Left ventricle myocardium superior (tissue), 1 donor: ENCODE results near the gene ARL14. TPM values are rescaled to one million over a fixed set of nuclear protein-coding genes. Genes with fewer than 3 reads are reported as not detected.

ENCODE experiments used
- ATAC-seq: fragments of 200-7000 bp; cut with Tn5 transposase; one replicate; pipeline ENCODE4 v1.9.1; 2020; ENCODE audit warnings: mild to moderate bottlenecking, moderate library complexity
- DNase-seq: peaks from one replicate; pipeline ENCODE4 v3.0.0-alpha.2; 2020
- intact Hi-C: fragments of 100-400 bp; cut with micrococcal nuclease; formaldehyde crosslinking; loops from one replicate; pipeline ENCODE4 v1.11.0; 2022
- total RNA-seq: library from RNA; stranded (reverse); fragmentation: NEBNext Ultra II Directional; extraction: Animal tissue kit (Norgen Biotek cat#: 25700); gene quantifications from one replicate; pipeline ENCODE4 v1.2.1, GENCODE V29; 2021
- donor health status: DM: no; HTN: yes; CAD: no; lungs with severe emphysema.

Gene ARL14
- total RNA-seq, 1 donor from 2014 or later = not detected

DNA sequence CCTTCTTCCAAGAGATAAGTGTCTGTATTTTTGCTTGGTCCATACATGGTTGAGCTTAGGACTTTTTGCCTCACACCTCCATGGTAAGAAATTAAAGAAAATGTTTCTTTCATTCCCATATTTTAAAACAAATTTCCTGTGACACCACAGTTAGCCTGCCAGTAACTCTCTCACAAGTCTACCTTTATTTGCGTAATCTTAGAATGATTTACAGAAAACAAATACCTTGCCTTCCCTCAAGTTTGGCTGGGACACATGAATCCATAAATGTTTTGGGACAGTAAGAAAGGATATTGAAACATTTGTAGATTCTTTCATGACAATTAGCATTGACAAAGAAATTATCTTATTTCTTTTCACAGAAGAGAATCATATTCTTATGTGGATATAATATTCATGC, 3.8 kb upstream of the ARL14 start:
- ATAC-seq = no peak
- no peak for DNase-seq
- intact Hi-C loops = no loop called here

DNA sequence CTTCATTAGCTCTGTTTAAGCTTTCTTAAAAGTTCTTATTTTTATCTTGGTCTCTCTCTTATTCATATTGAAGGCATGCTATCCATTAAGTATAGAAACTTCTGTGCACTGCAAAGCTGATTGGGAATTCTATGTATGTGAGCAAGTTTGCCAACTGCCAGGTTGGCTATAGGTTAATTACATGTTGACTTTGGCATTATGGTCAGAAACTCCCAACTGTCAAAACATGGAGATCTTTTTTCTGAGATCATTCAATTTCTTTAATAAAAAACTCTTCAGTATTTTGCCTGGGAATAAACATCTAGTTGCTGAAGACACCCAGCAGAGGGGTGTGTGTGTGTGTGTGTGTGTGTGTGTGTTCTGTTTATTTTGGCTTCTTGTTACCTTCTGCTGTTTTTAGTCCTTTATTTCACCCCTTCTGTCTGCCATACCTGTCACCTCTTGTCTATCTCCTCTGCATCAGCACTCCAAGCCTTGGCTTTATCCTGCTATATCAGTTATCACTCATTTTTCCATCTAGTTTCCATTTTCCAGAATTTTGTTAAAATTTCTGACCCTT, 1.3 kb upstream of the ARL14 start:
- DNase-seq (no peak), ATAC-seq (no peak)
- intact Hi-C loops = no loop called here

DNA sequence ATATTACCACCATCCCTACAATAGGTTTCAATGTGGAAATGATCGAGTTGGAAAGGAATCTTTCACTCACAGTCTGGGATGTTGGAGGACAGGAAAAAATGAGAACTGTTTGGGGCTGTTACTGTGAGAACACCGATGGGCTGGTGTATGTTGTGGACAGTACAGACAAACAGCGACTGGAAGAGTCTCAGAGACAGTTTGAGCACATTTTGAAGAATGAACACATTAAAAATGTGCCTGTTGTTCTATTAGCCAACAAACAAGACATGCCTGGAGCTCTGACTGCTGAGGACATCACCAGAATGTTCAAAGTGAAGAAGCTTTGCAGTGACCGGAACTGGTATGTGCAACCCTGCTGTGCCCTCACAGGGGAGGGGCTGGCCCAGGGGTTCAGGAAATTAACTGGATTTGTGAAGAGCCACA, 510 bp downstream of the ARL14 start:
- no peak for ATAC-seq
- DNase-seq = no peak
- intact Hi-C loops = no loop called here

DNA sequence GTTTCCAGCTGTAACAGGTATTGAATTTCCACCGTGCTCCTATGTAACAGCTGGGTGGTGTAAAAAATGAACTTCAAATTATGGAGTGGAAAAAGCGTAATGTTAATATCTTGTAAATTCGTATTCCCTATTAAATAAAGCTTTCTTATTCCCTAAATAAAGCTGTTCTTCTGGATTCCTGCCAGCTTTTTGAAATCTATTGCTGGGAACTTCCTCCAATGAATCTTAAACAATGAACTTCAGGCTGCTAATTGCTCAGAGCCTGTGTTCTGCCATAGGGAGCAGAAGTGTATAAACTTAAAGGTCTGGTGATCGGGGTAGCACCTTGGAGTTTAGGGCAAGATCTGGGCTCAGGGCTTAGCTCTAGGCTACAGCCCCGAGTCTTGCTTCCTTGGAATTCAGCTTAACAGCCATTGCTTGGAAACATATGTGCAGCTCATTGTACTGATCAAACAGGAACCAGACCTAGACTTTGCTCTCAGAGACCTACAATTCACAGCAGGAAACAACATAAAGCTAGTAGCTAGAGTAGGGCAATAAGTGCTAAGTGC, 1.4 kb downstream of the ARL14 start:
- DNase-seq = no peak
- ATAC-seq = no peak
- intact Hi-C loops = no loop called here

DNA sequence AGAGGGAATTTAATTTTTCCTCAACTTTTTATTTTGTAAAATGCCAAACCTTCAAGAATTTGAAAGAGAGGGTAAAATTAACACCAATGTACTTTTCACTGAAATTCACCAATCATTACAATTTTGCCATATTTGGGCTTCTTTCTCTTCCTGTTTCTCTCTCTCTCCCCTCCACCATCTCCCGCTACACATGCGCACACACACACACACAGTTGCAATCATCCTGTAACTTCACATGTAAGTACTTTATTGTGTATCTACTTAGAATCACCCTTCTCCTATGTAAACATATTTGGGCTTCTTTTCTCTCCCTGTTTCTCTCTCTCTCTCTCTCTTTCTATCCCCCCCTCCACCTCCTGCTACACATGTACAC, 7.4 kb downstream of the ARL14 start:
- no peak for ATAC-seq
- no peak for DNase-seq
- intact Hi-C loops = no loop called here

DNA sequence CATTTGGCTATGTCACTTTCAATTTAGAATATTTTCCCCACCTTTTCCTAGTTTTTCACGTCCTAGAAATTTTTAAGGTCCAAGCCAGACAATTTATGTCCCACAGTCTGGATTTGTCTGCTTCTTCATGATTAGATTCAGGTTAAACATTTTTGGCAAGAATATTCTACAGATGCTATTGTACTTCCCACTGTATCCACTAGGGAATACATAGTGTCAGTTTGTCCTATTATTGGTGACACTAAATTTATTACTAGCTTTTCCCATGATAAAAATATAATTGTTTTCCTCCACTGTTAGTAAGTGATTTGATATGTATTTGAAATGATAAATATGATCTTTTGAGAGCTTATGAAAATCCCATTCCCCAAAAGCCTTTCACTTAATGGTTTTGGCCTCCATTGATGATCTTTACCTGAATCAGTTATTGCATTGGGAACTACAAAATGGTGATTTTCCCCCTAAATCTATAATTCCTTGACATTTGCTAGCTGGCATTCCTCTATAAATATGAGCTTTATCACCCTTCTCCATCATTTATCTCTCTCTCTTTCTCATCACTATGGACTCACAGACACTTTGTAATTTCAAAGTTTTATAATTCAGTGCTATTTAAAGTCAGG, 8.3 kb downstream of the ARL14 start:
- intact Hi-C loops = no loop called here
- DNase-seq (no peak), ATAC-seq (no peak)

DNA sequence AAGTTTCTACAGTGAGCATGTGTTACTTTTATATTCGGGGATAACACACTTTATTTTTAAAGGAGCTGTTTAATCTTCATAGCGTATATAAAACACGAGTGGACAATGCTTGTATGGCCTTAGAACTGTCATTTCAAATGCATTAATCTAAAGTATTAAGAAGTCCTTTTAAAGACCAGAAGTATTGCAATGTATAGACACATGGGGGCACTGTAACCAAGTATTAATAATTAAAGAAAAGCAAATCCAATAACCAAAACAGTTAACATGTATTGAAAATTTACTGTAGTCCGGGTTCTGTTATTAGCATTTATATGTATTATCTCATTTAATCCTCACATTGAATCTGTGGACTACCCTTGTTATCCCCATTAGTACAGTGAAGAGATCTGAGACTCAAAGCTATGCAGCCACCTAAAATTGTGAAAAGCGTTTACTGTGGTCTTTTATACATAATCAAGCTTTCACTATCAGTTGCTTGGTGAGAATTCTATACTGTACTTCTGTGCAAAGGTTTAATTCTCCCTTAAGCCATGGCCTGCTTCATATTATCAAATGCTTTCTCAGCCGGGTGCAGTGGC, 10.1 kb downstream of the ARL14 start:
- no peak for ATAC-seq
- intact Hi-C loops = no loop called here

DNA sequence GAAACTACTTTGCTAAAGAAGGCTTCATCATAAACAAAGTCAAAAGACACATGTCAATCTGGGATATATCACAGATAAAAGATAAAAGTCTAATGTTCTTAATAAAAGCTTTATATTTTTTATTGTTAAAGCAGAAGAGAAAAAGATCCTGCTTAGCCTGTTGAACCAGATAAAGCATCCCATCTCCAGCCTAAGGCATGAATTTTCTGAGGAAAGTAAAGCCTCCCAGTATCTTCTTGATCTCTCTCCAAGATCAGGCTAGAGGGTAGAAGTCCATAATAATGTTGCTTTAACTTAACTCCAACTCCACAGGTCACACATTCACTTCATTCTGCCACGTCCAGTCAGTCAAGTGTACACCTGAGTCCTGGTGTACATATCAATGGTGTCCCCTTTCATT, 14.2 kb downstream of the ARL14 start:
- intact Hi-C loops = no loop called here
- DNase-seq (no peak), ATAC-seq (no peak)

More for the DNA sequence above, 10.1 kb downstream of the ARL14 start:
- no peak for DNase-seq

DNA sequence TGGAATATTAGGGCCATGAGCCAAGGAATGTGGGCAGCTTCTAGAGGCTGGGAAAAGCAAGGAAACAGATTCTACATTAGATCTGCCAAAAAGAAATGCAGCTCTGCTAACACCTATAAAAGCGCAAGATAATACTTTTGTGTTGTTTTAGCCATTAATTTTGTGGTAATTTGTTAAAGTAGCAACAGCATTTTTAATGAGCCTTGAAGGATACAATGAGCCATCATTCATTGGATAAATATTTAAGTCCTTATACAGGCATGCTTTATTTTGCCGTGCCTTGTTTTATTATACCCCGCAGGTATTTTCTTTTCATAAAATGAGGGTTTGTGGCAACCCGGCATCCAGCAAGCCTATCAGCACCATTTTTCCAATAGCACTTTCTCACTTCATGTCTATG, 15.0 kb downstream of the ARL14 start:
- intact Hi-C loops = no loop called here
- ATAC-seq (no peak), DNase-seq (no peak)

DNA sequence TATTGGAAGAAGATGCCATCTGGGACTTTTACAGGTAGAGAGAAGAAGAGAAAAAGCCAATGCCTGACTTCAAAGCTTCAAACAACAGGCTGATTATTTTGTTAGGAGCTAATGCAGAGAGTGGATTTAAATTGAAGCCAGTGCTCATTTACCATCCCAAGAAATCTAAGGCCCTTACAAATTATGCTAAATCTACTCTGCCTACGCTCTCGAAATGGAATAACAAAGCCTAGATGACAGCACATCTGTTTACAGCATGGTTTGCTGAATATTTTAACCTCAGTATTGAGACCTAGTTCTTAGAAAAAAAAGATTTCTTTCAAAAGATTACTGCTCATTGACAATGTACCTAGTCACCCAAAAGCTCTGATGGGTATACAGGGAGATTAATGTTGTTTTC, 16.2 kb downstream of the ARL14 start:
- intact Hi-C loops = no loop called here
- no peak for ATAC-seq
- DNase-seq = no peak

DNA sequence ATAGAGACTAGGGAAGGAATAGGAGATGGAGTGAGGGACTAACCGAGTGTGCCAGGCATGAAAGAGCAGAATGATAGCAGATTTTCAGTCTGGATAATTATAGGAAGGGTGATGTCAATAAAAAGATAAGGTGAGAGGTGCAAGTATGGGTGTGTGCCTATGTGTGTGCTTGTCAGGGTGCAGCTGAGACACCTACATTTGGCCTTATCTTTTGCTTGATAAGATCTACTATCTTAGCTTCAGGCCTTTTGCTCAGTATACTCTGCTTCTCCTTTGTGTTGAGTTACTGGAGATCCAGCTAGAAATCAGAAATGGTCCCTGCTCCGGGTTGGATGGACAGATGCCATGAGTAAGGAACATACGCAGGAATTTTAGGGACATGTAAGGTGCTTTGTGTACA, 17.4 kb downstream of the ARL14 start:
- ATAC-seq = no peak
- no peak for DNase-seq
- intact Hi-C loops = no loop called here

DNA sequence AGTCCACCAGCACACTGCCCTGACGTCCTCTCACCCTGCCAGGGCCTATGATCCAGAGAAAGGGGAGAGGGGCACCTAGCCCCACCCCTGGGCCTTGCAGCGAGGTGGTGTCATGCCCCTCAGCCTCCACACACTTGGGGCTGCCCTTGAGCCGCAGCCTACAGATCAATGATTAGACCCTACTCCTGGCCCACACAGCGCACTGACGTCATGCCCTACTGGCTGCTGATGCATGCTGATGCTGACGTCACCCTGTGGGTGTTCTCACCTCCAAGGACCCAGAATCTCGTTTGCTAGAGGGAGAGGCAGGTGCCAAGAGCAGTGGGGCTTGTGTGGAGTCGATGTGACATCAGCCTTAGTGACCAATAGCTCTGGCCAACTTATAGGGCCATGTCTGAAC, 18.0 kb downstream of the ARL14 start:
- DNase-seq (no peak), ATAC-seq (no peak)
- intact Hi-C loops = no loop called here

DNA sequence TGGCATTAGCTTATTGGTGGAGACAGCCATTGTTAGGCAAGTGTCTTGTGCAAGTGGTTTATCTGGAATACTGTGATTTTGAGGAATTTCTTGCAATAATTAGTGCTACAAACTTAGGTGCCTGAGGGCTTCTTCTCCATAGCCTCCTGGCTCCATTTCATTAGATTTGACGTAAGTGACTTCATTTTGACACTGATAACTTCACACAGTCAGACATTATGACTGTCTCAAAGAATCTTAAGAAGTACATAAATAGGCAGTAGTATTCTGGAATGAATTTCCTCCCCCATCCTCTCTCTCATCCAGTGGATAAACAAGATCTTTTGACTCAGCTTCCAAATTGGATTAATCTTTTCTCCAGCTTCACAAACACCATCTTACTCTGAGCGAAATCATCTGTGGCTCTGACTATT, 19.0 kb downstream of the ARL14 start:
- no peak for ATAC-seq
- no peak for DNase-seq
- intact Hi-C loops = no loop called here

DNA sequence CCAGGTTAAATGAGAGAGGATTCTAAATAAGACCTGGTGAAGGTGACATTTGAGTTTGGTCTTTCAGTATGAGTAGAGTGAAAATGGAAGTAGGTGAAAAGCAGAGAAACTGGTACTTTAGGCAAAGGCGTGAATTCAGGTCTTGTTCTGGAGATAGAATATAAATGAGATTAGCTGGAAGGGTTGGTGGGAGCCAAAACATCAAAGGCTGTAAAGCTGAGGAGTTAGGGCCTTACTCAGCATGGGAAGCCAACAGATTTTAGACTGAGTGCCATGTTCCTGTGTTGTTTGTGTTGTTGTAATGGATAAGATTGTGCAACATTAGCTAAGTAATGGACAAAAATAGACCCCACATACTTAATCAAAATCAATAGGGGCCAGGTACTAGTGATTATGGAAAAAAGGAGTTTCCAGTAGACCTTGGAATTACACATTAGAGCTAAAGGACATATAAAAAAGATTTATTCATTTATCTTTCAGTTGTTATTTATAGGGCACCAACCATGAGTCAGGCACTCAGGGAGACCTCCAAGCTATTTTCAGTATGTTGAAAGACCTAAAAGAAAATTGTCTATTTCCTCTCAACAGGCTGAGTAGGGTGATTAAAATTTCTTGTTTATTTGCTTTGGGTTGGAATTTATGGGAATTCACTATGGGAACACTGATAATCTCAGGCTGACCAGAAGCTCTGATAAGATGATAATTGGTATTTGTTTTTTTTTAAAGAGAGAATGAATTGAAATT, 20.8 kb downstream of the ARL14 start:
- peak; percentile 64 for ATAC-seq
- DNase-seq = no peak
- intact Hi-C loops = no loop called here

DNA sequence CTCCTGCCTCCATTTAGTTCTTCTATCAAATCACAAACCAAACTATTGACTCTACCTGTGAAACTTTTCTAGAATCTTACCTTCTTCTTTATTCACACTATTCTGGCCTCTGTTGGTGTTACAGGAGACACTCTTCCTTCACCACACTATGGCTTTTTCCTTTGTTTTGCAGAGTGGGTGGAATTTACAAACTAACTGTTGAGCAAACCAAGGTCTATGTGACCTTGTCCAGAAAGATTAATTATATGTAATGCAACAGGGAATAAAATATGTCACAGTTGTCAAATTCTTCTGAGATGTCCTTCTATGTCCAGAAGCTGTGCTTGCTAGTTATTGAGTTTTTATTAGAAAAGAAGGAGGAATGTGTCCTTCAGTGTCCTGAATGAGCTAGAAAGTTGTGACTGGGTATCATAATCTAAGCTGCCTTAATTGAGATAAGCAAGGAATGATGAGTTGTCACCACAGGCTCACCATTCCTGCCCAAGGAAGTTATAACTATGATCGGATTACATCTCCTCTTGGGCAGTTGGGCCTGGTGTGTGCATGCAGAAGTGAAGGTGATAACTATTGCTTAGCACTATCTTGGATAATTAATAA, 21.7 kb downstream of the ARL14 start:
- ATAC-seq (no peak), DNase-seq (no peak)
- intact Hi-C loops = no loop called here

DNA sequence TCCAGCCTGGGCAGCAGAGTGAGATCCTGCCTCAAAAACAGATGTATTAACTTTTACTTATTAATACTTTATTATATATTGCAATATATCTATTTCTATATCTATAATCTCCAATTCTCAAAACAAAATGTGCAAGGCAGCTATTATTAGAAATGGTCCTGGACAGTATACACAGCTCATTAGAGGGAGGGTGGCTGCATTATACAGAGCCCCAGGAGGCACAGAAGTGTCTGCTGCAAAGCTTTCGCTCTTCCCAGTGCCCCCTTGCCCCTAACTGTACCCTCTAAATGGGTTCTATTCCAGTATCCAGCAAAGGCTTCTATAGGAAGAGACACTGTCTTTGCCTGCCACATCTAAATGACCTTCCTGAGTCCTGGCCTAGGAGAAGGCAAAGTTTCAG, 24.5 kb downstream of the ARL14 start:
- intact Hi-C loops = loop anchor here (10.0 kb wide), 1 partner anchor 723 kb away; no protein-coding TSS in a partner anchor
- no peak for DNase-seq
- ATAC-seq = peak; percentile 38

DNA sequence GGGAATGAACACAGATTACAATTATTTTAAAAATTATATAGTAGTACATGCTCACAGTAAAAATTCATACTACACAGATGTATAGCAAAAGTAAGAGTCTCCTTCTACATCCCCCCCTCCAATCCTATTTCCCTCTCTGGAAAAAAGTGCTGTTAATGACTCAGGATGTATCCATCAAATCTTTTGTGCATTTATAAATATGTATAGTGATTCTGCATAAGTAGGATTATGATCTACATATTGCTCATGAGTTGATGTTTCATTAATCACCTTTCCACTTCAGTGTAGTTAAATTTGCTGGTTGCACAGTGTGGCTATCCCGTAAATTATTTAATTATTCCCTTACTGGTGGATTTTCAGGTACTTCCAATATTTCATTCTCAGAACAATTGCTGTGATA, 25.3 kb downstream of the ARL14 start:
- DNase-seq (no peak), ATAC-seq (no peak)
- intact Hi-C loops = loop anchor here (10.0 kb wide), 1 partner anchor 723 kb away; no protein-coding TSS in a partner anchor

DNA sequence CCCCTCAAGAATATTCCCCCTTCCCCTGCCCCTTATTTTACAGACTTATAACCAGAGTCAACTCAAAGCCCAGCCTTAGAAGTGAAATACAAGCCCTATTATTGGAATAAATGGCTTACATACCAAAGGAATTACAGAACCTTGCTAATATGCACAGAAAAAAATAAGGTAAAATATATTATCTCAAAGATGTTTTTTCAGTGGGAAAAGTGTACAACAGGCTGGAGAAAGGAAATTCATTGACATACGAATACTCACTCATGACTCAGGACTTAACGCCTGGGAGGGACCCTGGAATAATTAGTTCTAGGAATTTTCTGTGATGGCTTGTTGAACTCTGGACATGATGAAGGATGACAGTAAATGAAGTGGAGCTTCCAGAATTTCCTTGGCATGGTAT, 27.0 kb downstream of the ARL14 start:
- intact Hi-C loops = loop anchor here (10.0 kb wide), 1 partner anchor 721 kb away; no protein-coding TSS in a partner anchor
- no peak for DNase-seq
- ATAC-seq = no peak

DNA sequence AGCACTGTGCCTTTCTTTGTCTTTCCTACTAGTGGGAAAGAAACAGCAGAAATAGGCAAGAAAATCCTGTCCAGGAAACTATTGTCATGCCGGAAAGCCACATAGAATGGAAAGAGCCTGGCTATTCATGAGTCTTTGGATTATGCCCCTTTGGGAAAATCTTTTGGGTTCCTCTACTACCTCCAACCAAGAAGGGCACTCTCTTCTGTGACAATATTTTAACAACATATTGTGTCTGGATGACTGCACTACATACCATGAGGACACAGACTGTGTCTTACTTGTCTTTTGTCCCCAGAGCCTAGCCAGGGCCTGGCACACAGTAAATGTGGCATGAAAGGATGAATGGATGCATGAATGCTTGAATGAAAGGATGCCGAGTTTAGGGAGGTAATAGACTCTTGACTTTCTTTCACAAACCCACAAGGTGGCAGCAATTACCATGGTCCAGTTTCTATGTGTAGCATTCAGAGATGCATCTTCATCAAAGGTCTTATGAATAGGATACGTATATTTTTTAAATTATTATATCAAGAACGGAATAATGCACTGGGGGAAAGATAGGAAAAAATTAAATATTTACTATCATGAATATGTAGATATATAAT, 30.3 kb downstream of the ARL14 start:
- DNase-seq (no peak), ATAC-seq (peak; percentile 74)
- intact Hi-C loops = loop anchor here (5.0 to 10.0 kb wide), 2 partner anchors 235 to 718 kb away; no protein-coding TSS in a partner anchor
